ENCODE measurements around the gene IFFO2. TPM values are rescaled to one million over a fixed set of nuclear protein-coding genes. Genes with fewer than 3 reads are reported as not detected.
"Not testable (repeated sequence)": the region's sequence is repeated elsewhere in the genome, so short reads cannot be mapped to it uniquely, and the experiment has no call there.

IFFO2 gene
- total RNA-seq, 2 donors from 2014 or later: 2.3 to 14.0 TPM

DNA sequence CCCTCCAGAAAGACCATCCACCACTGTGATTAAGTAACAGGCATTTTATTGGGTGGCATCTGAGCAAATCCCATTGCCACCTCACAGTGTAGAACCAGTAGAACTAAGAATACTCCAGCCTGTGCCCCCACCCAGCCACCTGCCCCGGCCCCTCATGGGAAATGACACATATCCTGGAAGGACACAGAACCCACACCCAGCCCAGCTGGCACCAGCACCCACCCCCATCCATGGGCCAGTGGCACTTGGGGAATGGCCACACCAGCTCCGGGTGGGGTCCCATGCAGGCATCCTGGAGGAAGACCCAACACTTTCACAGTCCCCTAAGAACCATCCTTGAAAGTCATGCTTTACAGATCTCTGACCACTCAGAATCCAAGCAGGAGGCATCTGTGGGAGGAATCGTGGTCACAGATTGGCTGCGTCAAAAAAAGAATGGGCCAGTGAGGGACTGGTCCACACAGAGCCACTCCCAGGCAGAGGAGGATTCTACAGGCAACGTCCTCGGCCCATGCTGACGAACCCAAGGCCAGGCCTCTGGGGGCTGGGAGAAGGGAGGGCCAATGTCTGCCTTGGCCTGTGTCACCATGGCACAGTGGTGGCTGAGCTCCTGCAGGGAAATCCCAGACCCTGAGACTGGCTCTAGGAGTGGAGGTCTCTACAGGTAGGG, 84.9 kb downstream of the IFFO2 start:
- Histone ChIP-seq H3K9me3 (no peaks in the 10 kb centered on the region), H3K4me1 (no peaks in the 10 kb centered on the region), H3K36me3 (no peaks in the 10 kb centered on the region), H3K27ac (no peak overlapping the region), H3K27me3 (no peaks in the 10 kb centered on the region), H3K4me3 (no peak overlapping the region)
- TF ChIP-seq, protein P1, sequence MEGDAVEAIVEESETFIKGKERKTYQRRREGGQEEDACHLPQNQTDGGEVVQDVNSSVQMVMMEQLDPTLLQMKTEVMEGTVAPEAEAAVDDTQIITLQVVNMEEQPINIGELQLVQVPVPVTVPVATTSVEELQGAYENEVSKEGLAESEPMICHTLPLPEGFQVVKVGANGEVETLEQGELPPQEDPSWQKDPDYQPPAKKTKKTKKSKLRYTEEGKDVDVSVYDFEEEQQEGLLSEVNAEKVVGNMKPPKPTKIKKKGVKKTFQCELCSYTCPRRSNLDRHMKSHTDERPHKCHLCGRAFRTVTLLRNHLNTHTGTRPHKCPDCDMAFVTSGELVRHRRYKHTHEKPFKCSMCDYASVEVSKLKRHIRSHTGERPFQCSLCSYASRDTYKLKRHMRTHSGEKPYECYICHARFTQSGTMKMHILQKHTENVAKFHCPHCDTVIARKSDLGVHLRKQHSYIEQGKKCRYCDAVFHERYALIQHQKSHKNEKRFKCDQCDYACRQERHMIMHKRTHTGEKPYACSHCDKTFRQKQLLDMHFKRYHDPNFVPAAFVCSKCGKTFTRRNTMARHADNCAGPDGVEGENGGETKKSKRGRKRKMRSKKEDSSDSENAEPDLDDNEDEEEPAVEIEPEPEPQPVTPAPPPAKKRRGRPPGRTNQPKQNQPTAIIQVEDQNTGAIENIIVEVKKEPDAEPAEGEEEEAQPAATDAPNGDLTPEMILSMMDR (IDR thresholded peaks at IDR 0.05): no peak
- DNase-seq (ENCODE audit: low spot score): no peak

DNA sequence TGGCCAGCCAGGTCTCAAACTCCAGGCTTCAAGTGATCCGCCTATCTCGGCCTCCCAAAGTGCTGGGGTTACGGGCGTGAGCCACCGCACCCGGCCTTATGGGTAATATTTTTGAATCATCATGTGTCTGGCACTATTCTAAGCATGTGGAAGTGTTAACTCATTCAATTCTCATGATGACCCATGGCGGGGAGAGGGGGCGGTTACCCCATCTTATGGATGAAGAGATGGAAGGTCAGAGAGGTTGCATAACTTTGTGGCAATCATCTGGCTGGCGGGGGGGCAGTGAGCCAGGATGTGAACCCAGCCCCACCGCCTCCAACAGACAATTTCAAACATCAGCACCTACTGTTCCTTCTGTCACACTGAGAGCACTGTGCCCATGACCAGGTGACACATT, 85.5 kb downstream of the IFFO2 start:
- no peak for DNase-seq (ENCODE audit: low spot score)
- TF ChIP-seq, protein P1 (IDR thresholded peaks at IDR 0.05): no peak
- Histone ChIP-seq H3K9me3 (no peaks in the 10 kb centered on the region), H3K4me1 (no peaks in the 10 kb centered on the region), H3K27me3 (no peaks in the 10 kb centered on the region), H3K36me3 (no peaks in the 10 kb centered on the region), H3K4me3 (no peak overlapping the region), H3K27ac (no peak overlapping the region)

- H3K4me1 ChIP-seq; H3K27ac ChIP-seq; H3K4me3 ChIP-seq; H3K9me3 ChIP-seq; H3K36me3 ChIP-seq; H3K27me3 ChIP-seq; DNase-seq (ENCODE audit: low spot score): not testable (repeated sequence)
These were observed 85.9 kb downstream of the IFFO2 start for GRCh38 chr1:18870595-18870865.

DNA sequence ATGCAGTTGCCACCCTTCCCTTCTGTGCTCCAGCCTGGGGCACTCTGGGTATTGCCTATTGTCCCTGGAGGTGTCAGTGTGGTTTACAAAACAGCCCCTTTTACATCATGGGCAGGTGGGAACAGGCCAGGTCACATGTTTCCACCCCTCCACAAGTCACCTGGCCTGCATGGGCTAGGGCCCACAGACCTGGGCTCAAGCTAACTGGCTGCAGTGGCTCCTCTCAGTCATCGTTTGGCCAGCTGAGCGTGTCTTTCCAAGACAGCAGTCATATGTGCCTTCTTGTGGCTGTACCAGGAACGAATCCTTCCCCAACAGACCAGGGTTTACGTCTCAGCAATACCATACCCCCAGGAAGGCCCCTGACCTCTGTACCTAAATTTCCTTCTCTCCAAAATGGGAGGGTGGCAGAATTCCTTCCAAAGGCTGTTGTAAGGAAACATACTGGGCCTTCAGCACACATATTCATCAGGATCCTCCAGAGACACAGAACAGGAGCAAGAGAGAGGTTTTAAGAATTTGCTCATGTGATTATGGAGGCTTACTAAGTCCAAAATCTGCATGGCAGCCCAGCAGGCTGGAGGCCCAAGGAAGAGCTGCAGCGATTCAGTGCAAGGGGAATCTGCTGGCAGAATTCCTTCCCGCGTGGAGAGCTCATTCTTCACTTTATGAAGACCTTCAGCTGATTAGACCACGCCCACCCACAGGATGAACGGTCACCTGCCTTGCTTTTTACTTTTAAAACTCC, 86.5 kb downstream of the IFFO2 start:
- H3K27me3 ChIP-seq: no peaks in the 10 kb centered on the region
- DNase-seq (ENCODE audit: low spot score): no peak
- H3K27ac ChIP-seq: no peak overlapping the region

GRCh38 chr1:18868801-18869424, 87.6 kb downstream of the IFFO2 start:
- Histone ChIP-seq H3K9me3 (no peaks in the 10 kb centered on the region), H3K4me1 (no peaks in the 10 kb centered on the region), H3K27me3 (no peaks in the 10 kb centered on the region), H3K4me3 (no peak overlapping the region), H3K36me3 (no peaks in the 10 kb centered on the region), H3K27ac (no peak overlapping the region)
- DNase-seq (ENCODE audit: low spot score): no peak
- TF ChIP-seq, protein P1 (IDR thresholded peaks at IDR 0.05): no peak

More for the DNA sequence above, 86.5 kb downstream of the IFFO2 start:
- Histone ChIP-seq H3K36me3 (no peaks in the 10 kb centered on the region), H3K4me1 (no peaks in the 10 kb centered on the region), H3K4me3 (no peak overlapping the region), H3K9me3 (no peaks in the 10 kb centered on the region)
- TF ChIP-seq, protein P1 (IDR thresholded peaks at IDR 0.05): no peak

DNA sequence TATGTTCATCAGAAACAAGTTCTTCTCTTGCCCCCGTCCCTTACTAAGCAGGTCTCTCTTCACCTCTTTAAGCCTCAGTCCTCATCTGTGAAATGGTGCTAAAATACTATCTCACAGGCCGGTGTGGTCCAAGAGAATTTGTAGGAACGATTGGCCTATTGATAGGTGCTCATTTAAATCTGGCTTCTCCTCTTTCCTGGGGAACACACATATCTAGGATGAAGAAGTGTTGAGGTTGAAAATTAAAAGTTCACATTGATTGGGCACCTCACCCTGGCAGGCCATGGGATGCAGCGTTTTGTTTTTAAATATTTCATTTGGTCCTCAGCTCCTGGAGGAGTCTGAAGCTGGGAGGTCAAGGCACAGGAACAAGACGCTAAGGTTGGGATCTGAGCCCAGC, 88.1 kb downstream of the IFFO2 start:
- Histone ChIP-seq H3K4me3 (no peak overlapping the region), H3K27me3 (no peaks in the 10 kb centered on the region), H3K4me1 (no peaks in the 10 kb centered on the region), H3K27ac (no peak overlapping the region), H3K9me3 (no peaks in the 10 kb centered on the region), H3K36me3 (no peaks in the 10 kb centered on the region)
- no peak for DNase-seq (ENCODE audit: low spot score)
- TF ChIP-seq, protein P1 (IDR thresholded peaks at IDR 0.05): no peak

Measured in right atrium auricular region (tissue), 2 donors.